Aorta (tissue), 5 donors: ENCODE data around the gene ZRANB3. TPM values are rescaled to one million over a fixed set of nuclear protein-coding genes. Genes with fewer than 3 reads are reported as not detected.

Experiments used
- ATAC-seq: fragments of 200-7000 bp; cut with Tn5 transposase; one replicate; pipeline ENCODE4 v1.9.1; 2022; ENCODE audit warnings: moderate library complexity; ENCODE audit not compliant: low FRiP score
- DNase-seq, 2 donors: peaks; one replicate each; pipeline ENCODE4 v3.0.0-alpha.2; 2020
- H3K27ac ChIP-seq, 2 donors: one replicate each; pipeline ENCODE4 v1.5.1; 2013; ENCODE audit warnings: low read length in 2 of 2, mild to moderate bottlenecking in 2 of 2, moderate library complexity in 2 of 2, control low read depth in 1 of 2, inconsistent platforms in 1 of 2, low read depth in 1 of 2
- H3K27me3 ChIP-seq, 2 donors: one replicate each; pipeline ENCODE4 v1.6.1; 2013; ENCODE audit warnings: control low read depth in 1 of 2, low read length in 1 of 2, mild to moderate bottlenecking in 1 of 2, moderate library complexity in 1 of 2; ENCODE audit not compliant: insufficient read depth in 2 of 2, control insufficient read depth in 1 of 2
- H3K36me3 ChIP-seq, 2 donors: one replicate each; pipeline ENCODE4 v1.6.1; 2013; ENCODE audit warnings: control low read depth in 1 of 2, low read length in 1 of 2, mild to moderate bottlenecking in 1 of 2; ENCODE audit not compliant: insufficient read depth in 2 of 2, control insufficient read depth in 1 of 2
- H3K4me1 ChIP-seq, 2 donors: one replicate each; pipeline ENCODE4 v1.6.1; 2013; ENCODE audit warnings: low read length in 2 of 2, control low read depth in 1 of 2, mild to moderate bottlenecking in 1 of 2, moderate library complexity in 1 of 2; ENCODE audit not compliant: insufficient read depth in 2 of 2, control insufficient read depth in 1 of 2
- H3K4me3 ChIP-seq, 2 donors: one replicate each; pipeline ENCODE4 v1.5.1; 2013; ENCODE audit warnings: low read length in 2 of 2, control low read depth in 1 of 2, mild to moderate bottlenecking in 1 of 2
- H3K9me3 ChIP-seq: one replicate; pipeline ENCODE4 v1.6.1; 2013; ENCODE audit warnings: mild to moderate bottlenecking, low read length; ENCODE audit not compliant: control insufficient read depth
- WGBS, 2 donors: extraction: QIAGEN DNeasy Blood & Tissue Kit; methylation state at CpG; one replicate each; pipeline ENCODE4 v1.1.7; 2013; 5-methylcytosine and 5-hydroxymethylcytosine counted together
- intact Hi-C, 2 donors: fragments of 100-400 bp; cut with DNase I; formaldehyde crosslinking; loops; one replicate each; pipeline versions ENCODE4 v1.14.2 to v1.15.0; 2022
- polyA plus RNA-seq, 2 donors: library from polyadenylated mRNA; stranded (reverse); fragments of 200-250 nt; gene quantifications; one replicate each; pipeline ENCODE4 v1.2.3, GENCODE V29; 2013
- total RNA-seq, 2 donors: library from RNA; stranded (reverse); fragmentation: NEBNext Ultra II Directional; extraction: Animal tissue kit (Norgen Biotek cat#: 25700); gene quantifications; one replicate each; pipeline ENCODE4 v1.2.1, GENCODE V29; 2021
- donor health status: healthy with polysubstance abuse.
- donor health status: Bipolar disorder and iron deficiency.
- donor health status: DM: no; HTN: no; CAD: no.
- donor health status: DM: no; HTN: no; CAD: no.
- donor health status: DM: yes; HTN: yes; CAD: no.

Gene ZRANB3
- total and polyA plus RNA-seq, 4 donors: 3.6 to 4.2 (median 3.8) TPM; not detected in 1

GRCh38 chr2:135259123-135259522 is 271.9 kb downstream of the ZRANB3 start:
- ATAC-seq (no peak), DNase-seq (no peak)
- H3K27ac ChIP-seq: no peak overlapping the region
- H3K36me3 ChIP-seq: no peaks in the 10 kb centered on the region
- H3K27me3 ChIP-seq: no peaks in the 10 kb centered on the region
- H3K4me1 ChIP-seq: no peaks in the 10 kb centered on the region
- 96 to 97% methylated on average over 6 of the region's 6 CpGs for WGBS, 2 donors
- intact Hi-C loops: no loop called here
- no peak overlapping the region for H3K4me3 ChIP-seq
- no peaks in the 10 kb centered on the region for H3K9me3 ChIP-seq

GRCh38 chr2:135258193-135258592 is 272.8 kb downstream of the ZRANB3 start:
- 87 to 92% methylated on average over 4 of the region's 4 CpGs for WGBS, 2 donors
- Histone ChIP-seq H3K4me3 (no peak overlapping the region), H3K9me3 (no peaks in the 10 kb centered on the region), H3K27ac (no peak overlapping the region), H3K4me1 (no peaks in the 10 kb centered on the region), H3K27me3 (no peaks in the 10 kb centered on the region), H3K36me3 (no peaks in the 10 kb centered on the region)
- DNase-seq: no peak
- intact Hi-C loops: no loop called here
- ATAC-seq: no peak

GRCh38 chr2:135257383-135258090 is 273.5 kb downstream of the ZRANB3 start:
- H3K4me1 ChIP-seq: no peaks in the 10 kb centered on the region
- intact Hi-C loops: no loop called here
- no peaks in the 10 kb centered on the region for H3K36me3 ChIP-seq
- H3K4me3 ChIP-seq: no peak overlapping the region
- no peaks in the 10 kb centered on the region for H3K9me3 ChIP-seq
- no peak overlapping the region for H3K27ac ChIP-seq
- 93 to 94% methylated on average over 2 of the region's 2 CpGs for WGBS, 2 donors
- DNase-seq (no peak), ATAC-seq (no peak)
- no peaks in the 10 kb centered on the region for H3K27me3 ChIP-seq

GRCh38 chr2:135256531-135257260 is 274.3 kb downstream of the ZRANB3 start:
- Histone ChIP-seq H3K27me3 (no peaks in the 10 kb centered on the region), H3K4me1 (no peaks in the 10 kb centered on the region), H3K36me3 (no peaks in the 10 kb centered on the region), H3K4me3 (no peak overlapping the region), H3K27ac (no peak overlapping the region), H3K9me3 (no peaks in the 10 kb centered on the region)
- DNase-seq: no peak
- ATAC-seq: no peak
- WGBS, 2 donors: 96 to 98% methylated on average over 3 of the region's 3 CpGs
- intact Hi-C loops: no loop called here

- no peak overlapping the region for H3K27ac ChIP-seq
- H3K36me3 ChIP-seq: no peaks in the 10 kb centered on the region
- no peak for ATAC-seq
- intact Hi-C loops: no loop called here
- H3K4me1 ChIP-seq: no peaks in the 10 kb centered on the region
- DNase-seq: no peak
- H3K9me3 ChIP-seq: peaks cover 7% of the 10 kb centered on the region
- H3K4me3 ChIP-seq: no peak overlapping the region
- H3K27me3 ChIP-seq: no peaks in the 10 kb centered on the region
- WGBS, 2 donors: 91 to 94% methylated on average over 1 of the region's 1 CpG
Measured at GRCh38 chr2:135255208-135255607, 275.8 kb downstream of the ZRANB3 start.

- Histone ChIP-seq H3K4me3 (no peak overlapping the region), H3K9me3 (peaks cover 8% of the 10 kb centered on the region), H3K4me1 (no peaks in the 10 kb centered on the region), H3K27me3 (no peaks in the 10 kb centered on the region), H3K27ac (no peak overlapping the region), H3K36me3 (no peaks in the 10 kb centered on the region)
- 76 to 87% methylated on average over 2 of the region's 2 CpGs for WGBS, 2 donors
- ATAC-seq (no peak), DNase-seq (no peak)
- intact Hi-C loops: no loop called here
Measured at GRCh38 chr2:135252805-135253458, 278.1 kb downstream of the ZRANB3 start.

- Histone ChIP-seq H3K4me3 (no peak overlapping the region), H3K27me3 (no peaks in the 10 kb centered on the region), H3K36me3 (no peaks in the 10 kb centered on the region), H3K27ac (no peak overlapping the region), H3K4me1 (no peaks in the 10 kb centered on the region), H3K9me3 (peaks cover 8% of the 10 kb centered on the region)
- 97% methylated on average over 5 of the region's 5 CpGs for WGBS, 2 donors
- intact Hi-C loops: no loop called here
- DNase-seq (no peak), ATAC-seq (no peak)
Measured at GRCh38 chr2:135248611-135249010, 282.4 kb downstream of the ZRANB3 start.

GRCh38 chr2:135246711-135247270 is 284.2 kb downstream of the ZRANB3 start:
- no peak overlapping the region for H3K4me3 ChIP-seq
- intact Hi-C loops: no loop called here
- H3K36me3 ChIP-seq: no peaks in the 10 kb centered on the region
- no peak for DNase-seq
- H3K4me1 ChIP-seq: no peaks in the 10 kb centered on the region
- no peaks in the 10 kb centered on the region for H3K27me3 ChIP-seq
- 52 to 63% methylated on average over 2 of the region's 2 CpGs for WGBS, 2 donors
- peaks cover 8% of the 10 kb centered on the region for H3K9me3 ChIP-seq
- ATAC-seq: no peak
- H3K27ac ChIP-seq: no peak overlapping the region
